ENCODE data around the gene BORCS8. TPM values are rescaled to one million over a fixed set of nuclear protein-coding genes. Genes with fewer than 3 reads are reported as not detected.

BORCS8 gene
- total and polyA plus RNA-seq, 2 of the 13 experiments (the other 11 are each of a cell fraction or from before 2014, with no cell fraction given) = 9.6 to 13.3 TPM

- in situ Hi-C loops (cut with HindIII; ENCODE audit: extremely low pct_ligation_motif_present, low pct_unique_long_range_greater_than_20kb) = no loop called here
- H3K79me2 ChIP-seq (ENCODE audit: insufficient read depth, low read length) = no peaks in the 10 kb centered on the region
- FAIRE-seq = no peak
These were observed 47.7 kb upstream of the BORCS8 start for GRCh38 chr19:19239675-19240074.

GRCh38 chr19:19238126-19238894 lies 46.4 kb upstream of the BORCS8 start:
- POLR2A ChIA-PET = no interaction called here
- WGBS (ENCODE audit: low lambda C conversion rate) = 37% methylated on average over 9 of the region's 18 CpGs
- no peak for FAIRE-seq
- TF ChIP-seq ZBTB8A (CRISPR knock-in tag; IDR thresholded peaks at IDR 0.05; ENCODE audit: borderline replicate concordance, low read depth) = no peak
- TF ChIP-seq CCAR2 (optimal IDR thresholded peaks at IDR 0.05; ENCODE audit: low read depth, low read length) = no peak
- TF ChIP-seq ZNF570 (CRISPR knock-in tag; IDR thresholded peaks at IDR 0.05; ENCODE audit: borderline replicate concordance) = no peak
- no peak for TF ChIP-seq SALL2 (CRISPR knock-in tag; IDR thresholded peaks at IDR 0.05)
- TF ChIP-seq TARDBP (CRISPR knock-in tag; IDR thresholded peaks at IDR 0.05) = no peak
- TF ChIP-seq FOXC1 (CRISPR knock-in tag; IDR thresholded peaks at IDR 0.05; ENCODE audit: borderline replicate concordance) = no peak
- no peak for TF ChIP-seq MAFG (CRISPR knock-in tag; IDR thresholded peaks at IDR 0.05)
- no peak for TF ChIP-seq ZNF710 (CRISPR knock-in tag; IDR thresholded peaks at IDR 0.05; ENCODE audit: borderline replicate concordance)
- TF ChIP-seq ZNF180 (CRISPR knock-in tag; IDR thresholded peaks at IDR 0.05; ENCODE audit: borderline replicate concordance, low read depth) = no peak
- TF ChIP-seq HINFP (CRISPR knock-in tag; IDR thresholded peaks at IDR 0.05; ENCODE audit: low read depth) = no peak
- no peak for TF ChIP-seq THYN1 (CRISPR knock-in tag; IDR thresholded peaks at IDR 0.05; ENCODE audit: borderline replicate concordance, low read depth)
- no peak for TF ChIP-seq HNRNPLL (IDR thresholded peaks at IDR 0.05; ENCODE audit: low read depth, low read length, poor library complexity, severe bottlenecking)

More at GRCh38 chr19:19239675-19240074, 47.7 kb upstream of the BORCS8 start:
- intact Hi-C loops (cut with micrococcal nuclease; ENCODE audit: unreplicated experiment) = no loop called here
- Histone ChIP-seq H3K36me3 (replicated peaks in 1 of 2; ENCODE audit: control insufficient read depth in 1 of 2, insufficient read depth in 2 of 2, low read length in 2 of 2) (no peaks in the 10 kb centered on the region), H3K4me1 (ENCODE audit: insufficient read depth, low read length) (no peaks in the 10 kb centered on the region), H2AFZ (ENCODE audit: low read length) (no peak overlapping the region), H3K4me2 (ENCODE audit: low read depth, low read length) (no peak overlapping the region), H3K9me3 (ENCODE audit: low read length) (peaks cover 2% of the 10 kb centered on the region; the same call in 1 of the 2 replicates), H3K9ac (ENCODE audit: insufficient read depth, low read depth, low read length) (no peak overlapping the region), H3K27ac (ENCODE audit: extremely low read length, insufficient read depth, low read length) (no peak overlapping the region), H4K20me1 (ENCODE audit: insufficient read depth, low read length) (no peaks in the 10 kb centered on the region), H3K27me3 (ENCODE audit: control insufficient read depth in 1 of 2, insufficient read depth in 2 of 2, low read length in 2 of 2) (0 out of 5 replicates have a peak, but pooled peaks cover 0 to 9% of the 10 kb centered on the region in 2 experiments), H3K4me3 (replicated peaks in 1 of 3; ENCODE audit: insufficient read depth in 1 of 3, low read depth in 2 of 3, low read length in 3 of 3) (no peak overlapping the region)
- CTCF ChIA-PET (ENCODE audit: low intra/inter-chr PET ratio, low total read pairs) = no interaction called here
- TF ChIP-seq IRX3 (CRISPR knock-in tag; IDR thresholded peaks at IDR 0.05; ENCODE audit: borderline replicate concordance, low read depth) (no peak), ZBTB21 (CRISPR knock-in tag; IDR thresholded peaks at IDR 0.05) (no peak), NBN (conservative IDR thresholded peaks at IDR 0.05) (0 out of 2 replicates have a peak, but pooled peaks have one; percentile 59)
- no peak for ATAC-seq
- POLR2A ChIA-PET = no interaction called here
- no peak for DNase-seq (ENCODE audit: low spot score)
- no TSS peak for BruUV-seq (replicated peaks)

More at GRCh38 chr19:19238126-19238894, 46.4 kb upstream of the BORCS8 start:
- Histone ChIP-seq H3K9ac (ENCODE audit: insufficient read depth, low read depth, low read length) (no peak overlapping the region), H4K20me1 (ENCODE audit: insufficient read depth, low read length) (no peaks in the 10 kb centered on the region), H3K9me3 (ENCODE audit: low read length) (peaks cover 11% of the 10 kb centered on the region; the same call in 1 of the 2 replicates), H3K4me2 (ENCODE audit: low read depth, low read length) (no peak overlapping the region), H3K36me3 (replicated peaks in 1 of 2; ENCODE audit: control insufficient read depth in 1 of 2, insufficient read depth in 2 of 2, low read length in 2 of 2) (no peaks in the 10 kb centered on the region), H3K27me3 (ENCODE audit: control insufficient read depth in 1 of 2, insufficient read depth in 2 of 2, low read length in 2 of 2) (peaks cover 0 to 9% of the 10 kb centered on the region in 2 experiments; a peak in 1 of 5 replicates), H3K4me1 (ENCODE audit: insufficient read depth, low read length) (no peaks in the 10 kb centered on the region), H2AFZ (ENCODE audit: low read length) (no peak overlapping the region), H3K79me2 (ENCODE audit: insufficient read depth, low read length) (no peaks in the 10 kb centered on the region), H3K4me3 (replicated peaks in 1 of 3; ENCODE audit: insufficient read depth in 1 of 3, low read depth in 2 of 3, low read length in 3 of 3) (no peak overlapping the region), H3K27ac (ENCODE audit: extremely low read length, insufficient read depth, low read length) (no peak overlapping the region)
- no peak for DNase-seq (ENCODE audit: low spot score)
- in situ Hi-C loops (cut with HindIII; ENCODE audit: extremely low pct_ligation_motif_present, low pct_unique_long_range_greater_than_20kb) (no loop called here), intact Hi-C loops (cut with micrococcal nuclease; ENCODE audit: unreplicated experiment) (no loop called here)
- BruUV-seq (replicated peaks) = no TSS peak
- no peak for ATAC-seq
- CTCF ChIA-PET (ENCODE audit: low intra/inter-chr PET ratio, low total read pairs) = no interaction called here
